Tibial artery (tissue), 4 donors: ENCODE data around the gene CHD6.

Experiments
- DNase-seq, 2 donors: peaks; one replicate each; pipeline ENCODE4 v3.0.0-alpha.2; 2019
- H3K27ac ChIP-seq, 2 donors: fragments of 200-600 bp; sonication (generic) in 1 of 2; 1 replicate in 1 of 2; 2 replicates in 1 of 2; pipeline ENCODE4 v1.5.1; 2018 to 2019; ENCODE audit warnings: mild to moderate bottlenecking in 1 of 2
- H3K27me3 ChIP-seq, 2 donors: fragments of 200-600 bp; sonication (generic) in 1 of 2; one replicate each; pipeline versions ENCODE4 v1.5.1 to v1.6.0; 2016 to 2019
- H3K36me3 ChIP-seq, 3 donors: fragments of 200-600 bp; sonication (generic) in 2 of 3; one replicate each; pipeline ENCODE4 v1.5.1; 2016 to 2019; ENCODE audit warnings: mild to moderate bottlenecking in 2 of 3
- H3K4me1 ChIP-seq, 4 donors: fragments of 200-600 bp; sonication (generic) in 2 of 4; 1 replicate in 3 of 4; 2 replicates in 1 of 4; pipeline ENCODE4 v1.5.1; 2016 to 2019
- H3K4me3 ChIP-seq, 2 donors: fragments of 200-600 bp; sonication (generic) in 1 of 2; 1 replicate in 1 of 2; 2 replicates in 1 of 2; pipeline ENCODE4 v1.5.1; 2018 to 2019; ENCODE audit warnings: mild to moderate bottlenecking in 2 of 2
- H3K9me3 ChIP-seq, 3 donors: fragments of 200-600 bp; sonication (generic) in 1 of 3; one replicate each; pipeline ENCODE4 v1.5.1; 2016 to 2019
- CTCF ChIP-seq, 2 experiments: fragments of 200-600 bp in 1 of 2; fragments of 450-650 bp in 1 of 2; IDR thresholded peaks; one replicate each; pipeline ENCODE4 v1.5.1; 2017 to 2019; ENCODE audit warnings: antibody characterized with exemption in 2 of 2, mild to moderate bottlenecking in 1 of 2, moderate library complexity in 1 of 2
- intact Hi-C: fragments of 100-400 bp; cut with DNase I; formaldehyde crosslinking; loops from one replicate; pipeline ENCODE4 v1.15.0; 2023; ENCODE audit warnings: low total_unique reads

CHD6 gene

GRCh38 chr20:41359541-41360011, 258.6 kb downstream of the CHD6 start:
- peaks cover 0 to 6% (median 2%) of the 10 kb centered on the region in 4 donors for H3K4me1 ChIP-seq
- intact Hi-C loops = no loop called here

GRCh38 chr20:41358717-41359116, 259.5 kb downstream of the CHD6 start:
- Histone ChIP-seq H3K36me3 (peaks cover 13 to 52% (median 37%) of the 10 kb centered on the region in 3 donors), H3K4me1 (peaks cover 0 to 6% (median 2%) of the 10 kb centered on the region in 4 donors), H3K27ac (no peak overlapping the region), H3K9me3 (no peaks in the 10 kb centered on the region), H3K27me3 (peaks cover 0 to 15% of the 10 kb centered on the region in 2 donors), H3K4me3 (no peak overlapping the region)
- intact Hi-C loops = no loop called here
- no peak for TF ChIP-seq CTCF (IDR thresholded peaks at IDR 0.05)
- no peak for DNase-seq

More at GRCh38 chr20:41359541-41360011, 258.6 kb downstream of the CHD6 start:
- no peak for TF ChIP-seq CTCF (IDR thresholded peaks at IDR 0.05)
- H3K9me3 ChIP-seq = no peaks in the 10 kb centered on the region
- H3K36me3 ChIP-seq = peaks cover 13 to 43% (median 37%) of the 10 kb centered on the region in 3 donors
- peaks cover 0 to 23% of the 10 kb centered on the region in 2 donors for H3K27me3 ChIP-seq
- H3K27ac ChIP-seq = no peak overlapping the region
- no peak overlapping the region for H3K4me3 ChIP-seq
- DNase-seq = no peak

GRCh38 chr20:41358230-41358629, 259.9 kb downstream of the CHD6 start:
- H3K27ac ChIP-seq = no peak overlapping the region
- peaks cover 0 to 10% of the 10 kb centered on the region in 2 donors for H3K27me3 ChIP-seq
- H3K4me3 ChIP-seq = no peak overlapping the region
- peaks cover 13 to 56% (median 37%) of the 10 kb centered on the region in 3 donors for H3K36me3 ChIP-seq
- intact Hi-C loops = no loop called here
- no peak for TF ChIP-seq CTCF (IDR thresholded peaks at IDR 0.05)
- H3K4me1 ChIP-seq = peaks cover 0 to 6% (median 2%) of the 10 kb centered on the region in 4 donors
- no peak for DNase-seq
- no peaks in the 10 kb centered on the region for H3K9me3 ChIP-seq

- intact Hi-C loops = no loop called here
- H3K36me3 ChIP-seq = peaks cover 13 to 63% (median 37%) of the 10 kb centered on the region in 3 donors
- no peak for TF ChIP-seq CTCF (IDR thresholded peaks at IDR 0.05)
- no peaks in the 10 kb centered on the region for H3K9me3 ChIP-seq
- H3K4me3 ChIP-seq = no peak overlapping the region
- no peak for DNase-seq
- H3K27me3 ChIP-seq = peaks cover 0 to 4% of the 10 kb centered on the region in 2 donors
- peaks cover 0 to 6% (median 2%) of the 10 kb centered on the region in 4 donors for H3K4me1 ChIP-seq
- H3K27ac ChIP-seq = no peak overlapping the region
Measured at GRCh38 chr20:41357424-41358163, 260.6 kb downstream of the CHD6 start.

GRCh38 chr20:41356951-41357350, 261.2 kb downstream of the CHD6 start:
- Histone ChIP-seq H3K9me3 (no peaks in the 10 kb centered on the region), H3K4me3 (no peak overlapping the region), H3K27me3 (no peaks in the 10 kb centered on the region), H3K4me1 (peaks cover 0 to 6% (median 2%) of the 10 kb centered on the region in 4 donors), H3K36me3 (peaks cover 13 to 69% (median 41%) of the 10 kb centered on the region in 3 donors), H3K27ac (no peak overlapping the region)
- no peak for DNase-seq
- intact Hi-C loops = no loop called here
- no peak for TF ChIP-seq CTCF (IDR thresholded peaks at IDR 0.05)
